ENCODE measurements around the gene TMEM62.
"Not testable (repeated sequence)": the region's sequence is repeated elsewhere in the genome, so short reads cannot be mapped to it uniquely, and the experiment has no call there.

TMEM62 gene

GRCh38 chr15:43209059-43209824, 75.9 kb downstream of the TMEM62 start:
- DNase-seq (ENCODE audit: low read depth in 2 of 2) = no peak

- DNase-seq (ENCODE audit: low read depth in 2 of 2) = no peak
Observed at GRCh38 chr15:43210172-43210745, 76.9 kb downstream of the TMEM62 start.

- no peak for DNase-seq (ENCODE audit: low read depth in 2 of 2)
Observed at GRCh38 chr15:43210807-43211206, 77.4 kb downstream of the TMEM62 start.

GRCh38 chr15:43211224-43211735, 77.9 kb downstream of the TMEM62 start:
- no peak for DNase-seq (ENCODE audit: low read depth in 2 of 2)

GRCh38 chr15:43212299-43212698, 78.9 kb downstream of the TMEM62 start:
- DNase-seq (ENCODE audit: low read depth in 2 of 2) = no peak

GRCh38 chr15:43212951-43213350, 79.6 kb downstream of the TMEM62 start:
- no peak for DNase-seq (ENCODE audit: low read depth in 2 of 2)

- no peak for DNase-seq (ENCODE audit: low read depth in 2 of 2)
Observed at GRCh38 chr15:43213466-43213865, 80.1 kb downstream of the TMEM62 start.

GRCh38 chr15:43214169-43214568, 80.8 kb downstream of the TMEM62 start:
- no peak for DNase-seq (ENCODE audit: low read depth in 2 of 2)

GRCh38 chr15:43214592-43215295, 81.4 kb downstream of the TMEM62 start:
- no peak for DNase-seq (ENCODE audit: low read depth in 2 of 2)

GRCh38 chr15:43215961-43216360, 82.6 kb downstream of the TMEM62 start:
- DNase-seq (ENCODE audit: low read depth in 2 of 2) = no peak

- DNase-seq (ENCODE audit: low read depth in 2 of 2) = peak in 1 of 2 donors; percentile 7
Observed at GRCh38 chr15:43218908-43219706, 85.7 kb downstream of the TMEM62 start.

GRCh38 chr15:43219929-43220928, 86.8 kb downstream of the TMEM62 start:
- no peak for DNase-seq (ENCODE audit: low read depth in 2 of 2)

- no peak for DNase-seq (ENCODE audit: low read depth in 2 of 2)
Observed at GRCh38 chr15:43220991-43221403, 87.6 kb downstream of the TMEM62 start, which contains the start of gene EPB42. Gene EPB42 (minus strand): TSS chr15:43221018. CDS start chr15:43220825, 193 bp downstream.

- no peak for DNase-seq (ENCODE audit: low read depth in 2 of 2)
Observed at GRCh38 chr15:43221422-43221821, 88.0 kb downstream of the TMEM62 start.

- DNase-seq (ENCODE audit: low read depth in 2 of 2) = peak; percentile 12 to 27
Observed at GRCh38 chr15:43225201-43225949, 92.0 kb downstream of the TMEM62 start.

- not testable (repeated sequence) for DNase-seq (ENCODE audit: low read depth in 2 of 2)
Observed at GRCh38 chr15:43225950-43226255, 92.5 kb downstream of the TMEM62 start.

- DNase-seq (ENCODE audit: low read depth in 2 of 2) = no peak
Observed at GRCh38 chr15:43226436-43227305, 93.3 kb downstream of the TMEM62 start.

GRCh38 chr15:43229977-43230376, 96.6 kb downstream of the TMEM62 start:
- DNase-seq (ENCODE audit: low read depth in 2 of 2) = no peak

GRCh38 chr15:43230640-43231115, 97.3 kb downstream of the TMEM62 start:
- no peak for DNase-seq (ENCODE audit: low read depth in 2 of 2)
